ENCODE results near the gene CRYBG1.

GRCh38 chr6:106613590-106613989 is 253.1 kb downstream of the CRYBG1 start:
- TF ChIP-seq CTCF (IDR thresholded peaks at IDR 0.05), result no peak
- TF ChIP-seq POLR2A (IDR thresholded peaks at IDR 0.05), result no peak
